IPS-20b (cell line): Measurements from ENCODE around the gene DZIP1L.
"Not testable (repeated sequence)": the region's sequence is repeated elsewhere in the genome, so short reads cannot be mapped to it uniquely, and the experiment has no call there.

Experiments
- H3K27ac ChIP-seq: one replicate; pipeline ENCODE4 v1.5.1; 2013; ENCODE audit warnings: low read length
- H3K27me3 ChIP-seq: 2 replicates; pipeline ENCODE4 v1.6.1; 2013; ENCODE audit warnings: mild to moderate bottlenecking, low read length, inconsistent platforms; ENCODE audit not compliant: insufficient read depth
- H3K36me3 ChIP-seq: 2 replicates; pipeline ENCODE4 v1.6.1; 2013; ENCODE audit warnings: low read depth, mild to moderate bottlenecking, inconsistent platforms, low read length, moderate library complexity; ENCODE audit not compliant: insufficient read depth
- H3K4me1 ChIP-seq: 2 replicates; pipeline ENCODE4 v1.6.1; 2013; ENCODE audit warnings: mild to moderate bottlenecking, control low read depth, inconsistent platforms, low read length, moderate library complexity; ENCODE audit not compliant: insufficient read depth
- H3K4me3 ChIP-seq: 2 replicates; pipeline ENCODE4 v1.5.1; 2013; ENCODE audit warnings: mild to moderate bottlenecking, low read length, inconsistent platforms
- H3K9ac ChIP-seq: 2 replicates; pipeline ENCODE4 v1.6.1; 2013; ENCODE audit warnings: low read depth, mild to moderate bottlenecking, inconsistent platforms, low read length, moderate library complexity
- H3K9me3 ChIP-seq: 2 replicates; pipeline ENCODE4 v1.6.1; 2013; ENCODE audit warnings: mild to moderate bottlenecking, low read depth, low read length, inconsistent platforms; ENCODE audit not compliant: insufficient read depth

DZIP1L gene

GRCh38 chr3:138105598-138105997, 9.8 kb downstream of the DZIP1L start:
- Histone ChIP-seq H3K36me3 (peaks cover 16% of the 10 kb centered on the region; the same call in 1 of the 2 replicates), H3K4me3 (no peak overlapping the region), H3K27ac (no peak overlapping the region), H3K9ac (no peak overlapping the region), H3K4me1 (no peaks in the 10 kb centered on the region), H3K9me3 (no peaks in the 10 kb centered on the region), H3K27me3 (no peaks in the 10 kb centered on the region)

- Histone ChIP-seq H3K4me3 (no peak overlapping the region), H3K36me3 (peaks cover 16% of the 10 kb centered on the region; the same call in 1 of the 2 replicates), H3K4me1 (peaks cover 5% of the 10 kb centered on the region; the same call in 1 of the 2 replicates), H3K9me3 (no peaks in the 10 kb centered on the region), H3K27ac (no peak overlapping the region), H3K9ac (no peak overlapping the region), H3K27me3 (no peaks in the 10 kb centered on the region)
Measured at GRCh38 chr3:138103466-138103865, 11.9 kb downstream of the DZIP1L start.

DNA sequence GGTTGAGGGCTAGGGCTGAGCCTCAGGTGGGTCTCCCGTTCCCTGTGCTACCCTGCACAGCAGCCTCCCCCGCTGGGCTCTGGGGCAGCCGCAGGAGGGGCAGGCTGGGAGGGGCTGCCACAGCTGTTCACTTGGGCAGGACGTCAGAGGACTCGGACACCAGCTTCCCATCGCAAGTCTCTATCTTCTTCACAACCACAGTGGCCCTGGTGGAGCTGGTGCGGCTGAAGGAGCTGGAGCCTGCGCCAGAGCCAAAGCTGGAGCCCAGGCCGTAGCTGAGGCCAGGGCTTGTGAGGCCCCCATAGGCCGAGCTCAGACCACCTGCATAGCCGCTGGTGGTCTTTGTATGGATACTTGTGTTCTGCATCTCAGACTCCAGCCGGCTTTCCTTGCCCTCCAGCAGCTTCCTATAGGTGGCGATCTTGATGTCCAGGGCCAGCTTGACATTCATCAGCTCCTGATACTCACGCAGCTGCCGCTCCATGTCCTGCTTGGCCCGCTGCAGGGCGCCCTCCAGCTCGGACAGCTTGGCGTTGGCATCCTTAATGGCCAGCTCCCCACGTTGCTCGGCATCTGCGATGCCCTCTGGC, 14.0 kb downstream of the DZIP1L start:
- not testable (repeated sequence) for H3K4me1 ChIP-seq, H3K4me3 ChIP-seq, H3K27me3 ChIP-seq, H3K27ac ChIP-seq, H3K9ac ChIP-seq, H3K9me3 ChIP-seq
- H3K36me3 ChIP-seq, result peaks cover 16% of the 10 kb centered on the region; the same call in 1 of the 2 replicates

GRCh38 chr3:138099417-138099816, 16.0 kb downstream of the DZIP1L start:
- H3K36me3 ChIP-seq, result peaks cover 30% of the 10 kb centered on the region; the same call in 1 of the 2 replicates
- peaks cover 5% of the 10 kb centered on the region; the same call in 1 of the 2 replicates for H3K4me1 ChIP-seq
- H3K9me3 ChIP-seq, result no peaks in the 10 kb centered on the region
- no peaks in the 10 kb centered on the region for H3K27me3 ChIP-seq
- no peak overlapping the region for H3K4me3 ChIP-seq
- H3K9ac ChIP-seq, result no peak overlapping the region
- H3K27ac ChIP-seq, result no peak overlapping the region

DNA sequence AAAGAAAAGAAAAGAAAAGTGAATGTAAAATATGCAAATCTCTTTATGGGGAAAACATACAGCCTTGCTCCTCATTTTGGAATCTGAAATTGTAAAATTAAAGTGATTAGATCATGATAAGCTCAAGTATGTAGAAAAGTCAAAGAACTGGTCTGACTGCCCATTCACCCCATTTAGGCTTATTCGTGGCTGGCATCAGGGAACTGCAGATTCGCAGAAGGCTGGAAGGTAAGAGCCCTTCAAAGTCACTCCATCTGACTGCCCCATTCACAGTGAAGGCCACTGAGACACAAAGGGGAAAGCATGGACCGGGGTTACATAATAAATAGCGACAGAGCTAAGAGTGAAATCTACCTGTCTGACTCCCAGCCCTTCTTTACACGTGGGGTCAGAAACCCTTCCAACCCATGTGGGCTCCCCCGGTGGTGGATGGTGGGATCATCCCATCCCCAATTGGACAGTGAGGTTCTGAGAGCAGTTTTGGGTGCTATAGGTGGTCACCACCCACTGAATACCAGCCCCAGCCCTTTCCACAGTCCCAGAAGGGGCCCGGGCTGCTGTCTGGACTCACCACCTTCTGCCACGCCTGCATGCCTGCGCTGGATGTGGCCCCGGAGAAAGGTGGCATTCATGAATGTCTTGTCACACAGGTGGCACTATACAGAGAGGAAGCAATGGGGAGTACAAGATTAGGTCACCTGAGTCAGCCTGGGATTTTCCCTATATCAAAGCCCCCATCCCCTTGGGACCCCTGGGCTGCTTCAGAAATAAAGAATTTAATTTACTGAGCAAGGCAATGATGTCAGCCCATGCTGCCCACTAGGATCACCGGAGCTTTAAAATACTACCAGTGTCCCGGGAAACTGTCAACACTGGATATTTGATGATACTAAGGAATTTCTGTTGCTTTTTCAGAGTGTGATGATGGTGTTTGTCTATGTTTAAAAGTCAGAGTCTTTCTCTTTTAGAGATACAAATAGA, 17.9 kb downstream of the DZIP1L start:
- Histone ChIP-seq H3K9ac (no peak overlapping the region), H3K9me3 (peaks cover 3% of the 10 kb centered on the region; the same call in 1 of the 2 replicates), H3K27me3 (no peaks in the 10 kb centered on the region), H3K27ac (no peak overlapping the region), H3K4me3 (no peak overlapping the region), H3K4me1 (peaks cover 10% of the 10 kb centered on the region; the same call in 1 of the 2 replicates), H3K36me3 (peaks cover 38% of the 10 kb centered on the region; the same call in 1 of the 2 replicates)

GRCh38 chr3:138093721-138094120, 21.7 kb downstream of the DZIP1L start:
- Histone ChIP-seq H3K4me3 (no peak overlapping the region), H3K9ac (no peak overlapping the region), H3K27me3 (no peaks in the 10 kb centered on the region), H3K36me3 (peaks cover 38% of the 10 kb centered on the region; the same call in 1 of the 2 replicates), H3K9me3 (peaks cover 3% of the 10 kb centered on the region; the same call in 1 of the 2 replicates), H3K27ac (no peak overlapping the region), H3K4me1 (peaks cover 5% of the 10 kb centered on the region; the same call in 1 of the 2 replicates)

DNA sequence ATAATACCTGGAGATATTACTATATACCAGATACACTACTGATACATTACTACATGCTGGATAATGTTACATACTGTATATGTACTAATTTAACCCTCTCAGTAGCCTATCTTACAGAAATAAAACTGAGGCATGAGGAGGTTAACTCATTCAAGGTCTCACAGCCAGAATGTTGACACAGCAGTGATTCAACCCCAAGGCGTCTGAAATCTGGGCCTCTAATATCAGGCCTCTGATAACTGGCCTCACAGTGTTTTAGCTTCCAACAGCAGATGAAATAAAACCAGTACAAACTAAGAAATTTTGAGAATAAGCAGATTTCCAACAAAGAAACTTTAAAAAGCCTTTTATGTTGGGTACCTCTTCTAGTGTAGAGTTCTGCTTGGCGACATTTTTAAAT, 23.4 kb downstream of the DZIP1L start:
- H3K27me3 ChIP-seq, result no peaks in the 10 kb centered on the region
- no peak overlapping the region for H3K9ac ChIP-seq
- peaks cover 52% of the 10 kb centered on the region; the same call in 1 of the 2 replicates for H3K36me3 ChIP-seq
- H3K4me1 ChIP-seq, result peaks cover 5% of the 10 kb centered on the region; the same call in 1 of the 2 replicates
- peaks cover 3% of the 10 kb centered on the region; the same call in 1 of the 2 replicates for H3K9me3 ChIP-seq
- no peak overlapping the region for H3K27ac ChIP-seq
- H3K4me3 ChIP-seq, result no peak overlapping the region

GRCh38 chr3:138089091-138089490, 26.3 kb downstream of the DZIP1L start:
- Histone ChIP-seq H3K36me3 (peaks cover 50% of the 10 kb centered on the region), H3K27ac (no peak overlapping the region)

DNA sequence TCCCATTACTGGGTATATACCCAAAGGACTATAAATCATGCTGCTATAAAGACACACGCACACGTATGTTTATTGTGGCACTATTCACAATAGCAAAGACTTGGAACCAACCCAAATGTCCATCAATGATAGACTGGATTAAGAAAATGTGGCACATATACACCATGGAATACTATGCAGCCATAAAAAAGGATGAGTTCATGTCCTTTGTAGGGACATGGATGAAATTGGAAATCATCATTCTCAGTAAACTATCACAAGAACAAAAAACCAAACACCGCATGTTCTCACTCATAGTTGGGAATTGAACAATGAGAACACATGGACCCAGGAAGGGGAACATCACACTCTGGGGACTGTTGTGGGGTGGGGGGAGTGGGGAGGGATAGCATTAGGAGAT, 29.7 kb downstream of the DZIP1L start:
- H3K4me1 ChIP-seq, H3K4me3 ChIP-seq, H3K9ac ChIP-seq, H3K27ac ChIP-seq, H3K27me3 ChIP-seq, H3K9me3 ChIP-seq: not testable (repeated sequence)
- H3K36me3 ChIP-seq, result peaks cover 54% of the 10 kb centered on the region

More at GRCh38 chr3:138089091-138089490, 26.3 kb downstream of the DZIP1L start:
- Histone ChIP-seq H3K4me3 (no peak overlapping the region), H3K9me3 (peaks cover 3% of the 10 kb centered on the region; the same call in 1 of the 2 replicates), H3K27me3 (no peaks in the 10 kb centered on the region), H3K4me1 (peaks cover 5% of the 10 kb centered on the region; the same call in 1 of the 2 replicates), H3K9ac (no peak overlapping the region)

DNA sequence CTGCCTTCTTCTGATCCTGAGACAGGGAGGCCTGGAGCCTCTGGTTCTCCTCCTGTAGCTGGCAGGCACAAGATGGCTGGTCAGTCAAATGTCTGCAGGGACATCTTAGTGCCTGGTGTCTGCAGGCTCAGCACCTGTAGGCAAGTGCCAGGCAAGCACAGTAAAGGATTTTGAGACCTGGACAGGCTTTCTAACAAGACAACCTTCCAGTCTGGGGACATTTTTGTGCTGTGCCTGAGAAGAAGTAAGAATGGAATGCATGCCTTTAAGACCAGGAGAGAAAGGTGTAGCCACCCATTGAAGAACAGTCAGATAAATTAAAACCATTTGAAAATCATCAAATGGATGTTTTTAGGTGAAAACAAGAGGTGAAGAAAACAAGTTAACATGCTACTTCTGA, 31.2 kb downstream of the DZIP1L start:
- H3K27ac ChIP-seq, result no peak overlapping the region
- no peaks in the 10 kb centered on the region; the same call in 1 of the 2 replicates for H3K4me1 ChIP-seq
- no peaks in the 10 kb centered on the region for H3K27me3 ChIP-seq
- no peaks in the 10 kb centered on the region for H3K9me3 ChIP-seq
- H3K4me3 ChIP-seq, result no peak overlapping the region
- H3K36me3 ChIP-seq, result peaks cover 64% of the 10 kb centered on the region
- no peak overlapping the region for H3K9ac ChIP-seq

GRCh38 chr3:138082992-138083386, 32.4 kb downstream of the DZIP1L start:
- Histone ChIP-seq H3K27me3 (no peaks in the 10 kb centered on the region), H3K9me3 (no peaks in the 10 kb centered on the region), H3K4me3 (no peak overlapping the region), H3K27ac (no peak overlapping the region), H3K4me1 (no peaks in the 10 kb centered on the region; the same call in 1 of the 2 replicates), H3K9ac (no peak overlapping the region), H3K36me3 (peaks cover 63% of the 10 kb centered on the region)
